ENCODE data around the gene SIRT2. TPM values are rescaled to one million over a fixed set of nuclear protein-coding genes. Genes with fewer than 3 reads are reported as not detected.

The SIRT2 gene
- total and polyA plus RNA-seq, 2 experiments from 2014 or later, result 41.3 to 64.4 TPM

Other genes with a start within 250 kb of the SIRT2 start
- gene CAPN12, start 155.1 kb downstream of the SIRT2 start, total RNA-seq (2014; rRNA removed; shearing (Covaris generic)), result 0.11 and 0.89 TPM in 2 replicates
- gene CAPN12, start 155.1 kb downstream of the SIRT2 start, polyA plus RNA-seq (2016; fragmentation: Nextera tagmentation; extraction: Ambion mirVana), result 0.21 and 0.30 TPM in 2 replicates
- not detected in 2 replicates for gene LGALS7, start 126.1 kb downstream of the SIRT2 start, total RNA-seq (2014; rRNA removed; shearing (Covaris generic))
- not detected in 2 replicates for gene LGALS7, start 126.1 kb downstream of the SIRT2 start, polyA plus RNA-seq (2016; fragmentation: Nextera tagmentation; extraction: Ambion mirVana)
- not detected in 2 replicates for gene LGALS7B, start 110.4 kb downstream of the SIRT2 start, total RNA-seq (2014; rRNA removed; shearing (Covaris generic))
- gene LGALS7B, start 110.4 kb downstream of the SIRT2 start, polyA plus RNA-seq (2016; fragmentation: Nextera tagmentation; extraction: Ambion mirVana), result not detected in 2 replicates
- not detected in 2 replicates for gene LGALS4, start 86.7 kb downstream of the SIRT2 start, total RNA-seq (2014; rRNA removed; shearing (Covaris generic))
- gene LGALS4, start 86.7 kb downstream of the SIRT2 start, polyA plus RNA-seq (2016; fragmentation: Nextera tagmentation; extraction: Ambion mirVana), result 0.19 TPM in 1 of 2 replicates, not detected in the other
- 29.7 and 31.6 TPM in 2 replicates for gene ECH1, start 67.8 kb downstream of the SIRT2 start, total RNA-seq (2014; rRNA removed; shearing (Covaris generic))
- 106 and 107 TPM in 2 replicates for gene ECH1, start 67.8 kb downstream of the SIRT2 start, polyA plus RNA-seq (2016; fragmentation: Nextera tagmentation; extraction: Ambion mirVana)
- 208 and 245 TPM in 2 replicates for gene HNRNPL, start 49.6 kb downstream of the SIRT2 start, total RNA-seq (2014; rRNA removed; shearing (Covaris generic))
- 123 and 126 TPM in 2 replicates for gene HNRNPL, start 49.6 kb downstream of the SIRT2 start, polyA plus RNA-seq (2016; fragmentation: Nextera tagmentation; extraction: Ambion mirVana)
- gene RINL, start 21.3 kb downstream of the SIRT2 start, total RNA-seq (2014; rRNA removed; shearing (Covaris generic)), result 1.0 and 5.8 TPM in 2 replicates
- 2.0 and 2.6 TPM in 2 replicates for gene RINL, start 21.3 kb downstream of the SIRT2 start, polyA plus RNA-seq (2016; fragmentation: Nextera tagmentation; extraction: Ambion mirVana)
- gene NFKBIB, start 351 bp upstream of the SIRT2 start, total RNA-seq (2014; rRNA removed; shearing (Covaris generic)), result 15.4 and 18.0 TPM in 2 replicates
- gene NFKBIB, start 351 bp upstream of the SIRT2 start, polyA plus RNA-seq (2016; fragmentation: Nextera tagmentation; extraction: Ambion mirVana), result 11.9 and 12.8 TPM in 2 replicates
- gene CCER2, start 12.6 kb upstream of the SIRT2 start, total RNA-seq (2014; rRNA removed; shearing (Covaris generic)), result not detected in 2 replicates
- gene CCER2, start 12.6 kb upstream of the SIRT2 start, polyA plus RNA-seq (2016; fragmentation: Nextera tagmentation; extraction: Ambion mirVana), result not detected in 2 replicates
- 18.0 and 33.2 TPM in 2 replicates for gene SARS2, start 31.1 kb upstream of the SIRT2 start, total RNA-seq (2014; rRNA removed; shearing (Covaris generic))
- gene SARS2, start 31.1 kb upstream of the SIRT2 start, polyA plus RNA-seq (2016; fragmentation: Nextera tagmentation; extraction: Ambion mirVana), result 18.4 and 20.0 TPM in 2 replicates
- 18.8 and 33.5 TPM in 2 replicates for gene MRPS12, start 31.3 kb upstream of the SIRT2 start, total RNA-seq (2014; rRNA removed; shearing (Covaris generic))
- gene MRPS12, start 31.3 kb upstream of the SIRT2 start, polyA plus RNA-seq (2016; fragmentation: Nextera tagmentation; extraction: Ambion mirVana), result 68.9 and 69.6 TPM in 2 replicates
- gene FBXO17, start 76.1 kb upstream of the SIRT2 start, total RNA-seq (2014; rRNA removed; shearing (Covaris generic)), result 36.4 and 47.6 TPM in 2 replicates
- gene FBXO17, start 76.1 kb upstream of the SIRT2 start, polyA plus RNA-seq (2016; fragmentation: Nextera tagmentation; extraction: Ambion mirVana), result 30.3 and 30.9 TPM in 2 replicates
- 0.54 and 2.8 TPM in 2 replicates for gene FBXO27, start 132.9 kb upstream of the SIRT2 start, total RNA-seq (2014; rRNA removed; shearing (Covaris generic))
- 2.1 and 4.0 TPM in 2 replicates for gene FBXO27, start 132.9 kb upstream of the SIRT2 start, polyA plus RNA-seq (2016; fragmentation: Nextera tagmentation; extraction: Ambion mirVana)
- not detected in 2 replicates for gene ACP7, start 184.8 kb upstream of the SIRT2 start, total RNA-seq (2014; rRNA removed; shearing (Covaris generic))
- gene ACP7, start 184.8 kb upstream of the SIRT2 start, polyA plus RNA-seq (2016; fragmentation: Nextera tagmentation; extraction: Ambion mirVana), result 0.30 and 0.47 TPM in 2 replicates
- gene PAK4, start 226.2 kb upstream of the SIRT2 start, total RNA-seq (2014; rRNA removed; shearing (Covaris generic)), result 6.8 and 10.9 TPM in 2 replicates
- gene PAK4, start 226.2 kb upstream of the SIRT2 start, polyA plus RNA-seq (2016; fragmentation: Nextera tagmentation; extraction: Ambion mirVana), result 20.1 and 21.1 TPM in 2 replicates

All from GM23248 (cell line).